Measurements from ENCODE around the gene CHD9.

CHD9 gene

DNA sequence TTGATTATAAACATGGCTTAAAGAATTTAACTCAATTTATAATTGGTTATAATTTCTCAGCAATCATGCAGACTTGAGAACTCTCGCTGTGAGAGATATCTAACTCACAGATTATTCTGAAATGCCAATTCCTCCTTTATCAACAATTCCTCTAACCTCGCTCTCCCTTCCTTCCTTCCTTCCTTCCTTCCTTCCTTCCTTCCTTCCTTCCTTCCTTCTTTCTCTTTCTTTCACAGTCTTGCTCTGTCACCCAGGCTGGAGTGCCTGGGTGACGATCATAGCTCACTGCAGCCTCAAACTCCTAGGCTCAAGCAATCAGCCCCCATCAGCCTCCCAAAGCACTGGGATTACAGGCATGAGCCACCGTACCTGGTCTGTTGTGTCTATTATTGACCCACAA is 42.4 kb downstream of the CHD9 start:
- FAIRE-seq: no peak

DNA sequence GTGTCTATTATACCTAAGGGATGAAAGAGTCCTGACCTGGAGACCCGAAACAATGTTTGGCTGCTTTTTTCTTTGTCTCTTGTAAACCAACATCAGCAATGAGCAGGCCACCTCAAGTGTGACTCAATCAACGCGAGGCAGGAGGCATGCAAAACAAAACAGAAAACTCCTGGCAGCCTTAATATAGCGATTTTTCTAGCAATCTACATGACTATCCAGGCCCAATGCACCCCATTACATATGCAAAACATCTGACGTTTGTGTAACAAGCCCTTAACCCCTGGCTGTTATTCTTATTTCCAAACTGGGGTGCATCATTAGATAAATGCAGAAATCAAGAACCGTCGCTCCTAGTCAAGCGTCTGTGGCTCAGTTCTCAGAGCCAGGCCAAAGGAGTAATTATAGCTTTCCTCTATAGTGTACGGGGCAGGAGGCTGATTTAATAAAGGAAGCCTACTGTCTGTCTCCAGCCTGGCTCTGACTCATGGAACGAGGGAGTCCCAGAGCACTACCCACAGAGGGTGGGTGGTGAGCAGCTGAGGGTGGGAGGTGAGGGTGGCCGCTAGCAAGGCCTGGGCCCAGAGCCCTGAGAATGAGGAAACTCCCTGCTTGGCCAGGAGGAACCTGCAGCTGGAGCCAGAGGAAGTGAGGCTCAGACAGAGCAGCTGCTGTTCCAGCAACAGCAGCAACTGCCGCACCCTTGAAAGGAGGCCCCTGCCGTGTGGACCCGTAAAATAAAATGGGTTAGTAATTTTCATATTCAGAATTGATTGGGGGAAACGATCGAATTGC is 43.9 kb downstream of the CHD9 start:
- no peak for FAIRE-seq

DNA sequence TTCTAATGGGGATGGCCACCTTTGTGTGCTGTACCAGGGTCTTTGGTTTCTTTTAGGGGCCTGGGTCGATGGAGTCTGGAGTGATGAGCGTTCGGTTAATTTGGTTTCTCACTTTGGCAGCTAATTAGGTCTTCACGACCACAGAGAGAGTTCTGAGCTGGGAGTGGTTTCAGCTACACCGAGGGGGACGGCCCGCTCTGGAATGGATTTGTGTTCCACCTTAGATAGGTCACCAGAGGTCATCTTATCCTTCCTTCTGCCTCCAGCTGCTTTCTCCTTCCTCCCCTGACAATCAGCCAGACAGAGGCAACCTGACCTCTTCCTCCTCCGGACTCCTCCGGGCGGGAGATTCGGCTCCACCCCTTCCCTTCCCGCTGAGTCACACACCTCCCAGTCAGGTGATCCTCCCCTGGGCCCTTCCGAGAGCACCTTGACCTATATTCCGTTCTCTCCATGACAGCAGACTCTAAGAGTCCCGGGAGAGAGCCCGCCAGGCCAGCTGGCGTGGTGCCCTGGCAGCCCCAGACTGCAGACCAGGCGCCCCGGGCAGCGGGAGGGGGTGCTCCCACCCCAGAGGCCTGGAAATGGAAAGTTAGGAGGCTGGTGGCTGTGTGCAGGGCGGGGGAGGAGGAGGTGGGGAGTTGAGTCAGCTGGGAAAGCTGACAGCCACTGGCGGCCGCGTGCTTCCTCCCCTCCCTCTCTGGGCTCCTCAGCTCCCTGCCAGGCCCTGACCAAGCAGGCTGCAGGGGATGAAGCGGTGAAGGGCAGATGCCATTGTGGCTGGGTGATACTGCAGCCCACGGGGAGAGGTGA is 44.7 kb downstream of the CHD9 start:
- FAIRE-seq: no peak

DNA sequence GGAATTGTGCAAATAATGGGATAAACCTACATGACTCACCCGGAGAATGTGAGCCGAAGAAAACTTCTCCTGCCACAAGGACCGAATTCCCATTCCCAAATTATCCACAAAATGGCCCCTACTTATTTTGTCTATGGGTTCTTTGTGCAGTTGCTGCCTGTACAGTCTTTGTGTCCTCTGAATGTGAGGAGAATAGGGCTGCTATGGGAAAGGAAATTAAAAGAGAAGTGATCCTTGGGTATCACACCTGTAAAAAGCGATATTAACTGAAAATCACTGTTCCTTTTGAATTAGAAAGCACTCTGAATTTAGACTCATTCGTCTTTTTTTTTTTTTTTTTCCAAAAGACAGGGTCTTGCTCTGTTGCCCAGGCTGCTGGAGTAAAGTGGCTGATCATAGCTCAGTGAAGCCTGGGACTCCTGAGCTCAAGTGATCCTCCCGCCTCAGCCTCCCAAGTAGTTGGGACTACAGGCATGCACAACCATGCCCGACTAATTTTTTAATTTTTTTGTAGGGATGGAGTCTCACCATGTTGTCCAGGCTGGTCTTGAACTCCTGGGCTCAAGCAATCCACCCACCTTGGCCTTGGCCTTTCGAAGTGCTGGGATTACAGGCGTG is 45.4 kb downstream of the CHD9 start:
- no peak for FAIRE-seq

DNA sequence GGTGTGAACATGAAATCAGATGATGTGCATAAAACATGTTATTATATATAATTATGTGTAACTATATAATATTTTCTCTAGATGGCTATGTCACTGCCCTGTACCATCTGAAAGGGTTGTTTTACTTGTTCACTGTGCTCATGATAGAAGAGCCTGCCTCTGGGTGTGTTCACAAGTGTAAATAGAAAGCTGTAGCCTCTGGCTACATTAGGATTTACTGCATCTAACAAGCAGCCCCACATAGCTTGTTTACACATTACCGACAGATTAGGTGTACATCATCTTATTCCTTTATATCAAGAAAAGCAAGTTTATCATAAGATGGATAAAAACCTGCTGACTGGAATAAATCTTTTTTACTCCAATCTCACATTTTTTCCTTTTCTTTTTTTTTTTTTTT is 46.1 kb downstream of the CHD9 start:
- no peak for FAIRE-seq

DNA sequence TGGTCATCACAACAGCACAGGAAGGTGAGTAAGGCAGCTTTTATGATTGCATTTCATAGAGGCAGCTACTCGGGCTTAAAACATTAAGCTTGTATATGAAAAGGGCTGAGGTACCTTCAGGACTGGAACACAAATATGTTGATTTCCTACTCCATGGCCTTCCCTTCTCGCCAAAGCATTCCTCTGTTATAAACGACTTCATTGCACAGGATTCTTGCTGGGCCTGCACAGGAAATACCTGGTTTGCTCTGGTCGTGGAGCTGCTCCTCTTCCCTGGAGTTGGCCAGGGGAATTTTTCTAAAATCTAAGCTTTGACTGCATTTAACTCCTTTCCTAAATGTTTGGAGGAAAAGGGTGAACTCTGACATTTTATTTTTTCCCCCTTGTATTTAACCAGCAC is 49.0 kb downstream of the CHD9 start:
- no peak for FAIRE-seq

DNA sequence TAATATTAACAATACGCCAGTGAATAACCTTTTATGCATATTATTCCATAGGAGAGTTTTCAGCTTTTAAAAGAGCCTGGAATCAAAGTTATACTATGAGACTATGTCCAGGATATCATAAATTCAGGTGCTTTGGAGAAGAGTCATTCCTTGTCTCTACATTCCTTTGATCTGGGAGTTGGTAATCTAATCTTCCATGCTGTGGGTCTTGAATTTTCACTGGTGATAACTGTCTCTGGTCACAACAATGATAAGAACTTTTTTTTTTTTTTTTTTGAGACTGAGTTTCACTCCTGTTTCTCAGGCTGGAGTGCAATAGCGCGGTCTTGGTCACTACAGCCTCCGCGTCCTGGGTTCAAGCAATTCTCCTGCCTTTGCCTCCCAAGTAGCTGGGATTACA is 50.8 kb downstream of the CHD9 start:
- no peak for FAIRE-seq

DNA sequence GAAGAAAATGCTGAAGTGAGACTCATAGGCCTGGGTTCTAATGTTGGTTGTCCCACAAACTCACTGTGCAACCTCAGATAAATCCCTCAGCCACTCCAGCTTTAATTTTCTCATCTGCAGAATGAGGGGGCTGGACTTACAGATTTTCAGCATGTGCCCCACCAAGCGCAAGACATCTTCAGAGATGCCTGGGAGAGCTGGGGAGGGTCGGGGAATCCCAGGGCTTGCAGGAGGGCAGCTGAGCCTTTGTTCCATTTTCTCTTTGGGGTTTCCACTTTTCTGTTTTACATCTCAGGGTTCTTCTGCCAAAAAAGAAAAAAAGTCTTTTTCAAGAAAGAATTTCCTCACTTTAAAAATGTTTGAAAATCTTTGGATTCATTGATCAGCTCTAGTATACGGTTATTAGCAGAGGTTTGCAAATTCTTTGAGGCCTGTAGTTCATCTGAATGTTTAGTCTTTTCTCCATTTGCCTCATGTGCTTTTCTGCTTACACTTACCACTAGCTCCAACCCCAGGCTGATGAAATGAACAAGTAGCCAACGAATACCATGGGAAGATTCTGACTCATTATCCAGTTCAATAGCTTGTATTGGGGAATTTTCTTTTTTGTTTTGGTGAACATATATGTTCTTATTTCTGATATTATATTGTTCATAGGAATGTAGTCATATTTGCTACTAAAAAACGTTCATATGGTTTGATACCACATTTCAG is 56.4 kb downstream of the CHD9 start:
- FAIRE-seq: no peak

DNA sequence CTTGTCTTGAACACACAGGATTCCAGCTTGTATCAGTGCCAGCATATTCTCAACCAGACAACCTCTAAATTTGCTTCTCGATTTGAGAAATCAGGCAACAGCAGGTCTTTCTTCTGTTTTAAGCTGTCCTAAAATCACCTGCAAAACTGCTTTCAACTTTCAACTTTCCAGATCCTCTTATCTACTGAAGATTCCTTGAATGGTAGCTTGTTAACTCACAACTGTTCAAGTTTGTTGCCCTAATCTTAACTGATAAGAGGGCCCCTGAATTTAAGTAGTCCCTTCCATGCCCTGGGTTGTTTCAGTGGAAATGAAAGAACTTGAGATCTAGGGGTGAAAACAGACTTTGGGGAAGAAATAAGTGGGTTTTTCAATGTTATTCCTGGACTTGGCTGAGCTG is 57.2 kb downstream of the CHD9 start:
- no peak for FAIRE-seq

DNA sequence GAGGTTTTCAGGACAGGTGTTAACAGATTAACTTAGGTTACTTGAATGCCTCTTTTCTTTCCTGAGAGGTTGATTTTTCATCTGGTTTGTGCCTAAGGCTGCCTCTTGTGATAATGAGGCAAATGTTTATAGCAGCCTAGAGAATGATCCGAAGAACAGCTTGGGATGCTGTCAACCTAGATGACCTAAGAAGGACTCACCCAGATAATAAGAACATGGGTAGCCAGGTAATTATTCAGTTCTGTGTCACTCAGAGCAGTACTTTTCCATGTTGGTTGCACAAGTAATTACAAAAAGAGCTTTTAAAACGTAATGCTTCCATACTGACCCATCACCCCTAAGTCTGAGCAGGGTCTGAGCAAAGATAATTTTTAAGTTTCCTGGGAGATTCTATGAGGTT is 60.3 kb downstream of the CHD9 start:
- no peak for FAIRE-seq

DNA sequence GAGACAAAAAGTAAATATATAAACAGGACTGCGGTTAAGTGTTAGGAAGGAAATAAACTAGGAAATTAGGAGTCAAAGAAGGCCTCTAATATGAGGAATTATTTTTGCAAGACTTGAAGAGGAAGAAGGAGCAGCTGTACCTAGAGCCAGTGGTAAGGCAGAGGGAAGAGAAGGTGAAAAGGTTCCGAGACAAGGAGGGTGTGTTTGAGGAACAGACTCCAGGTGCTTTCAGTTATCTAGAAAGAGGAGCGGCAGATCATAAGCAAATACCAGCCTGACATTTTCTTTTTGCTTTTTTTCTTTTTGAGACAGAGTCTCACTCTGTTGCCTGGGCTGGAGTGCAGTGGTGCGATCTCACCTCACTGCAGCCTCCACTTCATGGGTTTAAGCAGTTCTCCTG is 61.0 kb downstream of the CHD9 start:
- no peak for FAIRE-seq

DNA sequence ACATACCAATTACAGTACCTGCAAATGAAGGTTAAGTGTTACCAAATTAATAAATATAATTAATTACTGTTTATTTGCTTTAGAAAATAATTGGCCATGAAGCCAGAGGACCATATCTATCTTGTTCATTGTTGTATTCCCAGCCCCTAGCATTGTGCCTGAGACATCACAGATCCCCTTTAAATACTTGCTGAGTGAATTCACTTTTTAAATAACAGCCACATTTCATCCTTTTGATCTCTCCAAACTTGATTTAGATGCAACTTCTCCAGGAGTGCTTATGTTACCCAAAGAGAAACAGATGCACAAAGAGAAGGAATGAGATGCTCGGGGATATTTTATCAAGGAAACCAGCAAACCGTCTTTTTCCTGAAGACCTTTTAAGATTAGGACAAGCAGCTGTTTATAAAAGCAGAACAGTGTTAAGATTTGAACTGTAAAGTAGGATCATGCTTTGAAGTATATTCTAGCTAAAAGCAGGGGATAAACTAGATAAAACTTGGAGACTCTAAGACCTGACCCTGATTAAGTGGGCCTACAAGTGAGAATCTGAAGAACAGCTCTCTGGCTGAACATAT is 66.3 kb downstream of the CHD9 start:
- FAIRE-seq: no peak

DNA sequence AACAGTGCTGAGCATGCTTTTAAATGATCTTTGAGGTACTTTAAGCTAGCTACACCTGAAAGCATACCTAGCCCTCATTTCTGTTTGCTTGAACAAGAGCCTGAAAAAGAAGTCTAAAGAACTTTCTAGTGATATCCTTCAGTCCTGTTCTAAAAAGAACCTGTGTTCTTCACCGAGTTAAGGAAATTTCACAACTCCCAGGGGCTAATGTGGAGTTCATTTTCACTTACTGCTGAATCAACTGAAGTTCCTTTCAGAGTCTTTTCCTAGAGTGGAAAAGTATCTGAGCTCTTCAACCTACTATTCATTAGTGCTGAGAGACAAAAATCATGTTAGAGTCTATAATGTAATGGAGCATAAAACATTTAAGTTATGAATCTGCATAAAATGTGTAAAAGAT is 66.9 kb downstream of the CHD9 start:
- no peak for FAIRE-seq

DNA sequence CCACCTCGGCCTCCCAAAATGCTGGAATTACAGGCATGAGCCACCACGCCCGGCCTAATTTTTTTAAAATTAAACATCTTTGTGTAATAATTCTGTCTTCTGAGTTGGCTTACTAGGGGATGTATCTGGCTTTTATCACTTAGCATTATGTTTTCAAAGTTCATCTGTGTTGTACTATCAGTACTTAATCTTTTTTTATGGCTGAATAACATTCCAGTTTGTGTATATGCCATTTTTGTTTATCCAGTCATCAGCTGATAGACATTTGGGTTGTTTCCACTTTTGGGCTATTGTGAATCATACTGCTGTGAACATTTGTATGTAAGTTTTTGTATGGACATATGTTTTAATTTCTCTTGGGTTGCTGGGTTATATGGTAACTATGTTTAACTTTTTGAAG is 69.0 kb downstream of the CHD9 start:
- FAIRE-seq: no peak

DNA sequence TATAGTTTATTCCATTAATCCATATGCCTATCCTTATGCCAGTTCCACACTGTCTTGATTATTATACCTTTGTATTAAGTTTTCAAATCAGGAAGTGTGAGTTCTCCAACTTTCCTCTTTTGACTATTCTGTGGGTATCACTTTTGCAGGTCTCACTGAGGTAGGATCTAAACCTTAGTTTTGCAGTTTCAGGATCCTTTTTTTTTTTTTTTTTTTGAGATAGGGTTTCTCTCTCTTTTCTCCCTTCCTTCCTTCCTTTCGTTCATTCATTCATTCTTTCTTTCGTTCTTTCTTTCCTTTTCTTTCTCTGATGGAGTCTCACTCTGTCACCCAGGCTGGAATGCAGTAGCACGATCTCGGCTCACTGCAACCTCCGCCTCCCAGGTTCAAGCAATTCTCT is 71.6 kb downstream of the CHD9 start:
- FAIRE-seq: no peak

DNA sequence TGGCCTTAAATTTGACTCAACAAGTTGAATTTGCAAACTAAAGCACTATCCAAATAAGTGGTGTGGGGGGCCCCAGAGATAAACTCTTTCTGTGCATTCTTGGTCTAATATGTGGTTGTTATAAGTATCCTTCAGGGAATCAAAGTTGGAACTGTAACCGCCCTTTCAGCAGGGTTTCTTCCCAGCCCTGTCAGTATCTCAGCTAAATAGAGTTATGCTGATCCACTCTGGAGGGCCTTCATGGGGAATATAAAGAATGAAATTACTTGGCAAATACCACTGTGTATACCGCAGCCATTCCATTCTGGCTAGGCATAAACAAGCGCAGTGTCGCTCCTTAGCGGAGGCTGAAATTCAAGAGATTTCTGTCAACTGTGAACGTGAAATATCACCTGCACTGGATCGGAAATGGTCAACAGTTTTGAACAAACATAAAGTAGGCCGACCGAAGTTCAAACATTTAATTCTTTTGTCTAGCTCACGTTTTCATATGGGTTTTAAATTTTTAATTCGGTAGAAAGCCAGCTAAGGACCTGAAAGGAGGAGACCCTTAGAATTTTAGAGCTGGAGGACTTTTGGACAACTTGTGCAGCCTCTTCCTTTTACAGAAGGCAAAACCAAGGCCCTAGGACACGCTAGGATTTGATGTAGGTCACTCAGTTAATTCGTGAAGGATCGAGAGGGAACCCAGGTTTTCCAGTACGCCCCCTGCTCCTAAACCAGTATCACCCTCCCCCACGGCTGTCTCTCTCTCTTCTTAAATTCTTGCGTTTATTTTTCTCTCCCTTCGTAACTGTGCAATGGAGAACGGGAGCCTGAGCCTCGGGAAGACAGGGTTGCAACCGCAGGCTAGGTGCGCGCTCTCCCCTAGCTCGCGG is 74.7 kb downstream of the CHD9 start:
- FAIRE-seq: no peak

DNA sequence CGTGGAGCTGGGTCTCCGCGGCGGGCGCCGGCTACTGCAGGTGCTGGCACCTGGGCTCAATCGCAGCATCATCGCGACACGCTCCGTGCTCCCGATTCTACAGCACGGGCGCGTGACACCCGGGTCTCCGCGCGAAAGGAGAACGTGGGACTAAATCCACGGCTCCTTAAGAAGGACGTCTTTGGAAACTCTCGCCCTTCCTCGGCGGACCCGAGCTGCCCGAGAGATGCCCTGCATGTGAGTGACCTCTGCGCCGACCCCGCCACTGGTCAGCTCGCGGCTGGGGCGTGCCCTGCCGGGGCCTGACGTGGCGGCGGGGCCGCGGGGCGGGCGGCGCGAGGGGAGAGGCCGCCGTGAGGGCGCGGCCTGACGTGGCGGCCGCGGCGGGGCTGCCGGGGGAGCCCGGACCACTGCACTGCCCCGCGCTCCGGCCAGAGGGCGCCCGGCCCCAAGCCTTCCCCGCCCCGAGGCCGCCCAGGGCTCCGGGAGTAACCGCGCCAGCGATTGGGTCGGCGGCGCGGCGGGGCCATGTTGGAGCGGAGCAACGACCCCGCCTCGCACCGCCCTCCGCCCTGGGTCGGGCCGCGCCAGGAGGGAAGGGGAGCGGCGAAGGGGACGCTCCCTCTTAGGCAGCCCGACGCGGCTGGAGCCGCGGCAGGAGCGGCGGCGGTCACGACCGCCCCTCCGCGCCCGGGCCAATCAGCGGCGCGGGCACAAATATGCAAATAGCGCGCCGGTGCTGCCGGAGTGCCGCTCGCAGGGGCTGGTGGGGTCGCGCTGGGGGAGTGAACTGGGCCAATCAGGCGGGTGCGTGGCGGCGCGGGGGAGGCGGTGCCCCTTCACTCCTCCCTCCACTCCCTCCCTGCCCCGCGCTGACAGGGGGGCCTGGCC is 75.6 kb downstream of the CHD9 start:
- FAIRE-seq: no peak

DNA sequence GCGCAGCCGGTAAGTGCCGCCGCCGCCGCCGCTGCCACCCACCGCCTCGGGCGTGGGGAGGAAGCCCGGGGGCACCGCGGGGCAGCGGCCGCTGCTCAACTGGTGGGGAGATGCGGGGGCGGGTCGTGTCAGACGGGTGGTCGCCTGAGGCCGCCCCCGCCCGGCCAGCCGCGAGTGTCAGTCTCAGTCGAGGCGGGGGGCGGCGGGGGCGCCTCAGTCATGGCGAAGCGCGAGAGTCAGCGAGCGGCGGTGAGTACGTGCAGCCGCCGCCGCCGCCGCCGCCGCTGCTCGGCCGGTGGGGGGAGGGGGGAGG is 76.2 kb downstream of the CHD9 start:
- FAIRE-seq: no peak

DNA sequence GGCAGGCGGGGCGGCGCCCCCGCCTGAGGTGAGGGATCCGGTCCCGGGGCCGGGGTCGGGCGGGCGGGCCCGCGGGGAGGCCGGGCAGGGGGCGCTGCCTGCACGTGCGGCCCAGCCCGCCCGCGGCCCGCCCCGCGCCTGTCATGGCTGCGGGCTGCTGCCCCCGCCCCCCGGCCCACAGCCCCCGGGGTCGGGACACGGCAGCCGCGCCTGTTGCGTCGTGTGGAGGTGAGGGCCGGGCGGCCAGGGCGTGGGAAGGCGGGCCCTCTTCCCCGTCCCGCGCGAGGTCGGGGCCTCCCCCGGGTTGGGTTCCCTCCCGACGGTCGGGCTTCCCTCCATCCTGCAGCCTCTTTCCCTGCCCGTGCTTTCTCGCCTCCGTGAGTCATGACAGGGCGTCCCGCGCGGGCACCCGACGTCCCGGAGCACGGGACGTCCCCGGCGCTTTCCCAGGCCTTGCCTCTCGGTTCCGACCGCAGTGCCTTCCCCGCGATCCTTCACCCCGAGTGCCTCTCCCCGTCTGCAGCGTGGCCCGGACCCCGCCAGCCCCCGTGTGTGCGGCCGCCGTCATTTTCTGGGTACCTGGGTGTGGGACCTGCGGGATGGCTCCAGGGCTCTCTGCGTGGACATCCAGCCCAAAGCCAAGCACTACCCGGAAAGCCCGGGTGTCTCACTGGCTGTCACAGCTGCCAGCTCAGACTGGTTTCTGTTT is 76.7 kb downstream of the CHD9 start:
- no peak for FAIRE-seq

DNA sequence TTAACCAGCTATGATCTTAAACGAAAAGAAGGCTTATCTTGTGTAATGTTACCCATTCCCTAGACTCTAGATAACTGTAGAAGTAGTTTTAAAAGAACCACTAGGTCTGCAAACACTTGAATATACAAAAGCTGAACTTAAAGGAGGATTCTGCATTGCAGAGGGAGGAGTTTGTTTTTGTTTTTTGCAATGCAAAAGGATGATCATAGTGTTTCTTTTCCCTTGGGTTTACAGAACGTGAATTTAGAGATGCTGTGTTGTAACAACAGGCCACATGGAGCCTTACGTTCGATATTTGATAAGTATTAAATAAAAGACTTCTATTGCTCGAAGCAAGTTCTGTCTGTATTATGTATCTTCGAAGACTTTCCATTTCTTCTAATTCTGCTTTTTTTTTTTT is 77.6 kb downstream of the CHD9 start:
- no peak for FAIRE-seq

All from colon (tissue), 2 donors.